Spinal cord (tissue), 10 donors: ENCODE results near the gene CEP126. TPM values are rescaled to one million over a fixed set of nuclear protein-coding genes. Genes with fewer than 3 reads are reported as not detected.

ENCODE experiments used
- DNase-seq, 6 donors: peaks; one replicate each; pipeline versions ENCODE4 v3.0.0 to v3.0.0-alpha.2; 2013 to 2015; ENCODE audit warnings: low spot score in 6 of 6, low read depth in 4 of 6
- H3K27ac ChIP-seq: one replicate; pipeline ENCODE4 v1.5.1; 2013; ENCODE audit warnings: low read depth, low read length, control low read depth
- H3K27me3 ChIP-seq: one replicate; pipeline ENCODE4 v1.6.1; 2013; ENCODE audit warnings: low read length; ENCODE audit not compliant: control insufficient read depth, insufficient read depth
- H3K36me3 ChIP-seq: one replicate; pipeline ENCODE4 v1.6.1; 2013; ENCODE audit warnings: low read length; ENCODE audit not compliant: control insufficient read depth, insufficient read depth
- H3K4me1 ChIP-seq: one replicate; pipeline ENCODE4 v1.6.1; 2013; ENCODE audit warnings: low read length; ENCODE audit not compliant: control insufficient read depth, insufficient read depth
- H3K4me3 ChIP-seq: one replicate; pipeline ENCODE4 v1.5.1; 2013; ENCODE audit warnings: low read depth, low read length, control low read depth
- H3K9me3 ChIP-seq: one replicate; pipeline ENCODE4 v1.6.1; 2013; ENCODE audit warnings: low read length; ENCODE audit not compliant: control insufficient read depth, insufficient read depth
- WGBS: methylation state at CpG from one replicate; pipeline ENCODE4 v1.1.5; 2013; ENCODE audit warnings: missing lambda C conversion rate; ENCODE audit not compliant: insufficient coverage; 5-methylcytosine and 5-hydroxymethylcytosine counted together
- long read RNA-seq, 4 donors: transcript quantifications; one replicate each; lab custom pipeline, GENCODE V29; 2026
- polyA plus RNA-seq, 2 donors: library from polyadenylated mRNA; unstranded; fragments of 120-200 nt; gene quantifications; one replicate each; pipeline ENCODE4 v1.2.1, GENCODE V29; 2013; ENCODE audit not compliant: insufficient read length in 2 of 2
- total RNA-seq, 2 donors: library from RNA; depleted of rRNA in 1 of 2; stranded (reverse); fragments of 120-200 nt in 1 of 2; fragments of >200 nt in 1 of 2; gene quantifications; one replicate each; pipeline versions ENCODE4 v1.2.3 to v1.2.4, GENCODE V29; 2013 to 2014
- donor health status: healthy.

Gene CEP126, protein sequence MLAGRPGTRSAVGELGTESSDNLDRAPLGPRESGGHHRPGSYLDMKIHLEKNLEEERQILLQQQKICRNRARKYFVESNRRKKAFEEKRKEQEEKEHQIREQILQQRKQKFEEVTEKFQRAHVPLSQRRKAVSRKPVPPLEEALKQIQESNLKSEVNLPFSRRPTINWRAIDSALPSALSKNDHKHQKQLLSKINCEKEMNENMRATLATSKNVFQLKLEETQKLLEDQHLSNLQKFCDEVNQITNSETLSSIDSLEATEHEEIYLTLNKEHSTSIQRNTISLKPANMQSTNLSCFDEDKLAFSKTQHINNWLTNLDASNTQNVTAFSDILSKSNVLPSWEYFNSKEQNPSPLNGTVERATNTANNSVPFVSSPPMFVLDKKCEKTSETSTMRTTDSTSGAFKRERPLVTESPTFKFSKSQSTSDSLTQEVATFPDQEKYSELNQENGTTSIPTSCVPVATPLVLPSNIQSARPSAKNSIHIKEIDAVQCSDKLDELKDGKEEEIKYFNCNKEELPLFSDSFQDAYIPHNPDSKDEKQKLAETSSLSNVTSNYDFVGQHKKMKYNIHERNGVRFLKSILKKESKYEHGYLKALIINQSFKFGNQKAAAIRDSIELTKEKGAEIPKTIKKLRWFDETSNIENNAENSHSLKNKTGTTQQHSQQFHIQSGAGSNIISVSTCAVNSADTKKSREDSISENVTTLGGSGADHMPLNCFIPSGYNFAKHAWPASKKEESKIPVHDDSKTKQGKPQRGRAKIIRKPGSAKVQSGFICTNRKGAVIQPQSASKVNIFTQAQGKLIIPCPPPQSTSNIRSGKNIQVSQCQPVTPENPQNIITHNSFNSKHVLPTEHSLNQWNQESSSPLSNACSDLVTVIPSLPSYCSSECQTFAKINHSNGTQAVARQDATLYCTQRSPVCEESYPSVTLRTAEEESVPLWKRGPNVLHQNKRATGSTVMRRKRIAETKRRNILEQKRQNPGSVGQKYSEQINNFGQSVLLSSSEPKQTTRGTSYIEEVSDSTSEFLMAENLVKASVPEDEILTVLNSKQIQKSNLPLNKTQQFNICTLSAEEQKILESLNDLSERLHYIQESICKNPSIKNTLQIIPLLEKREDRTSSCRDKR
- total RNA-seq (10 to 100 TPM; 10.1 to 17.5 TPM), polyA plus RNA-seq (10 to 100 TPM; 15.0 to 19.1 TPM)
- long read RNA-seq, donor 1, full-length matches to known transcripts = 1 of 1 reads
- long read RNA-seq, donor 1, partial matches to known transcripts = 0 of 1 reads
- long read RNA-seq, donor 1, other reads (novel, unspliced or antisense) = 0 of 1 reads
- long read RNA-seq, donor 2 = 0 reads
- long read RNA-seq, donor 3 = 0 reads
- long read RNA-seq, donor 4, full-length matches to known transcripts = 1 of 6 reads
- long read RNA-seq, donor 4, partial matches to known transcripts = 5 of 6 reads
- long read RNA-seq, donor 4, other reads (novel, unspliced or antisense) = 0 of 6 reads

DNA sequence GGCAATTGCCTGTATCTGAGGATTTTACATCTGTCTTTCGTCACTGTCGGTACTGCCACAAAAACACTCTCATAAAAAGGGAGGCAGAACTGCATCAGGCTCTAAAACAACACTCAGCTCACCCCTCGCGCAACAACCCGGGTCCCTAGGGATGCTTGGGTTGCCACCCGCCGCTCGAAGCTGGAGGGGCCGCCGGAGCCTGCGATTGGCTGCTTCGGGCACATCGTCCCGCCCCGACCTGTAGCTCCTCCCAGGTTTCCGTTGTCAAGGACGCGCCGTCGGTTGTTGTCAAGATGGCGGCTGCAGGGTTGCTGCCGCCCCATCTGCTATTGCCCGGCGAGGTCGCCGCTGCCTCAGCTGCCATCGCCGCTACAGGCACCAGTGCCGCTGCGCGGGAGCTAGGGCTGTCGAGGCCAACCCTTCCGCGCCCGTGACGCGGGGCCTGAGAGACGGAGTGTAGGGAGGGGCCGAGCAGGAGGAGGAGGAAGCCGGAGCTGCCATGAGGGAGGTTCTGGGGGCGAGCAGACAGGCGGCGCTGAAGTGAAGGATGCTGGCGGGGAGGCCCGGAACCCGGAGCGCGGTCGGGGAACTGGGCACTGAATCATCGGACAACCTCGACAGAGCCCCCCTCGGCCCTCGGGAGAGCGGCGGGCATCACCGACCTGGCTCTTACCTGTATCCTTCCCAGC lies at the start of gene CEP126:
CEP126 (plus strand) TSS at position 273 of the 689 bp plus-strand sequence; CDS start at position 548, 275 bp downstream.
- Histone ChIP-seq H3K4me1 (no peaks in the 10 kb centered on the region), H3K27me3 (no peaks in the 10 kb centered on the region), H3K4me3 (peak within 1 kb of the TSS; percentile 83), H3K27ac (peak within 1 kb of the TSS; percentile 96), H3K9me3 (no peaks in the 10 kb centered on the region), H3K36me3 (no peaks in the 10 kb centered on the region)
- under 1% methylated on average over 56 of the region's 56 CpGs for WGBS
- DNase-seq = peak; percentile 90 to 98 (median 94)

DNA sequence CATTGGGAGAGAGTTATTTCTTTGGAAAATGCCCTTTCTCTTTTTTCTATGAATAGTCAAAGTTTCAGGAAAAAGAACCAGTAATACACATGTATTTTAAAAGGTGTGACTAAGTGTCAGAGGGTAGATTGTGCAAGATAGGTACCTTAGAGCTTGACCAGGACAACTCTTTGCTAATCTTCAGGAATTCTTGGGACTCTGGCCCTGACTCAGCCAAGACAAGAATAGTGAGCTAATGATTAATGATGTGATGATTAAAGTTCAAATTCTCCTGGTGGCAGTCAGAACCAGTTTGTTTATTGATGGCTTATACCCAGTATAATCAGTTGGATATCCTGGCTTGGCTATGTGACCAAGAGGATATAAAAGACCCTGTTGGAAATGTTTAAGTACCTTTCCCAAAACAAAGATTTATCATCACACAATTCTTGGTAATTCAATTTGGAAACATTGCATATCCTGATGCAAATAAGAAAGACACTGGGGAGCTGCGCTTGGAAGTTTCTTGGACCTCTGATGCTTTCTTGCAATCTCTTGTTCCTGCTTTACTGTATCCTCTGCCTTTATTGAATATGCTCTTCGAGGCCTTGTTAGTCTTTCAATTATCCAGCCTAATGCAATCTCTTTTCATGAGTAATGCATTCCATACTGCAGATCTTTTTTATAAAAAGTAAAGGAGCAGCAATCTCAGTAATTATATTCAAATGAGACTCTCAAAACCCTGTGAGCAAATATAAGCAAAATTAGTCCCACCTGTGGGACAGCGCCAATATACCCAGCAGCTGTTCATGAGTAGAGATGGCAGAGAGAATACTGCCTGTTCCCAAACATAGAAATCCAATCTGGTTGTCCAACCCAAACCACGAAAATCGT lies 48.0 kb upstream of the CEP126 start:
- no peak for DNase-seq
- Histone ChIP-seq H3K9me3 (no peaks in the 10 kb centered on the region), H3K27me3 (no peaks in the 10 kb centered on the region), H3K4me1 (no peaks in the 10 kb centered on the region), H3K27ac (no peak overlapping the region), H3K36me3 (no peaks in the 10 kb centered on the region), H3K4me3 (no peak overlapping the region)
- 100% methylated on average over 1 of the region's 5 CpGs for WGBS

DNA sequence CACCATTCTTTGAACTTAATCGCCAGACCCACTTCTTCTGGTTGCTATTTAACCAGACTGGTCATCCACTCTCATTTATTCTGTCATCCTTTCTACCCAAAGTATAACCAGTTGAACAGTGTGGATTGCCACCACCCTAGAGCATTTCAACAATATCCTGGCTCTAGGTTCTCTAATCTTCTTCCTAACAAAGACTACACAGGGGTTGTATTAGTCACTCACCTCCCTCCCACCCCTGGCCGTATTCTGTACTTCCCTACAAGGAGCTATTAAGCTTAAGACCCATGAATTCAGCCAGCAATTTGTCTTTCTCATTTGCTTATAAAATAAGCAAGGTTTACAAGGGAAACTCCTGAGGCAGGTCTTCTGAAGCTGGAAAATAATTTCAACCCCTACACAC lies 46.9 kb upstream of the CEP126 start:
- no peaks in the 10 kb centered on the region for H3K4me1 ChIP-seq
- no peaks in the 10 kb centered on the region for H3K9me3 ChIP-seq
- H3K27me3 ChIP-seq = no peaks in the 10 kb centered on the region
- no peaks in the 10 kb centered on the region for H3K36me3 ChIP-seq
- no peak overlapping the region for H3K4me3 ChIP-seq
- WGBS = 100% methylated on average over 1 of the region's 2 CpGs
- no peak overlapping the region for H3K27ac ChIP-seq
- no peak for DNase-seq

DNA sequence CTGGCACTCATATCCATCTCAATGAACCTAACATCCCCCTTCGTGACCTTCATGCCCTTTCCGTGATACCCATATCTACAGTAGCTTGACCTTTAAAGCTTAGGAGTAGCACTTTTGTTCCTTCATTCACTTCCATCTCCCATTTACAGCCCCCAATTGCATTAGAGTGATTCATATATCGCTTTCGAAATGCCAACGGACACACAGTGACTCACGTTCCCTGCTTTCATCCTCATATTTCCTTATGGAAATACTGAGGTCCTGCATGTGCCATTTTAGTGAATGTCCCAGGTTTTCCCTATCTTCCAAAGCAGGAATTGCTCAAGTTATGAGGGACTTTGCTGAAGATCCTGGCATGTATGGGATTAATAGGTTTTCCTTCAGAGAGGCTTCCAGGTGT lies 44.3 kb upstream of the CEP126 start:
- no peaks in the 10 kb centered on the region for H3K9me3 ChIP-seq
- no peaks in the 10 kb centered on the region for H3K36me3 ChIP-seq
- no peak for DNase-seq
- no peak overlapping the region for H3K27ac ChIP-seq
- 98% methylated on average over 5 of the region's 6 CpGs for WGBS
- no peak overlapping the region for H3K4me3 ChIP-seq
- no peaks in the 10 kb centered on the region for H3K4me1 ChIP-seq
- no peaks in the 10 kb centered on the region for H3K27me3 ChIP-seq

DNA sequence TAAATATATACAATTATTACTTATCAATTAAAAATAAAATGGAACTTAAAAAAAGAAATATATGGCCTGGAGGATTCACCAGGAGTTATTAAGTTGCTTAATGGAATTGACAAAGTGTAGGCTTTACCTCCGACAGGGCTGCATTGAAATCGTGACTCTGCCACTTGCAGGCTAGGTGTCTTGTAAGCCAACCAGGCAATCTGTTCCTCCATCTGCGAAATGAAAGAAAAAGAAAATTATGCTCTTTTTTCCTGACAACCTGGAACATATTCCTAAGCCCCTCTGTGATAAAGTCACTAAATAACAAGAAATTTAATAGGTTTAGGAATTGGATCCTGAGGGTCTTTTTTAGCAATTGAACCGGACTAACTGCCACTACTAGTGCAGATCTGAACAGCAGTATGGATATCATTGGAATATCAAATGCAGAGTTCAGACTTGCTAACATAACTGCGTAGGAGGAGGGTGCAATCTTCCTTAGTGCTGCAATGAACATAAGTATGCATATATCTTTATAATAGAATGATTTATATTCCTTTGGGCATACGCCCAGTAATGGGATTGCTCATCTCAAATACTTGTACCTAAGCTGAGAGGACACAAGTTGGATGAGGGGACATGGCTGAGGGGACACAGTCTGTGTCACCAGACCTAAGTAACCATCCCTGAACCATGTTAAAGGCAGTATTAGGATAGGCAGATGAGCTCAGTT lies 42.5 kb upstream of the CEP126 start:
- WGBS = 87% methylated on average over 3 of the region's 6 CpGs
- Histone ChIP-seq H3K36me3 (no peaks in the 10 kb centered on the region), H3K27me3 (no peaks in the 10 kb centered on the region), H3K4me1 (no peaks in the 10 kb centered on the region), H3K27ac (no peak overlapping the region), H3K4me3 (no peak overlapping the region), H3K9me3 (no peaks in the 10 kb centered on the region)
- peak in 2 of 6 donors; percentile 35 to 75 for DNase-seq

DNA sequence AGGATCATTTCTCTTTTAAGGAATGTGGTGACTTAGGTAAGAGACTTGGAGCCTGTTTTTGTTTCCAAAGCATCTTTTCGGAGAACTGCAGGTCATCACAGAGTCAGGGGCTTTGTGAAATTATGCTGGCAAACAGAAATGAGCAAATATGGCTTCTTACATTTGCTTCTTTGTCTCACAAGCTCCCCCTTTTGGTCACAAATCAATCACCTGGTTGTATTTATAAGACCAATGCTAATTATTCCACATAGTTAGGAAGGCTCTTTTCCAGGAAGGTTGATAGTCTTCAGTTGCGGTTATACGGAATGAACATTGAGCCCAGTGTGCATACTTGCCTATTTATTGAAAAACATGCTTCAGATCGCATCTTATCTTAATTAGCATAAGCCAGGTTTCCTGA lies 34.6 kb upstream of the CEP126 start:
- Histone ChIP-seq H3K27ac (no peak overlapping the region), H3K36me3 (no peaks in the 10 kb centered on the region), H3K27me3 (no peaks in the 10 kb centered on the region), H3K9me3 (no peaks in the 10 kb centered on the region), H3K4me3 (no peak overlapping the region), H3K4me1 (no peaks in the 10 kb centered on the region)
- peak in 2 of 6 donors; percentile 5 to 8 for DNase-seq
- no CpG with 5 or more reads among the region's 4 CpGs for WGBS

DNA sequence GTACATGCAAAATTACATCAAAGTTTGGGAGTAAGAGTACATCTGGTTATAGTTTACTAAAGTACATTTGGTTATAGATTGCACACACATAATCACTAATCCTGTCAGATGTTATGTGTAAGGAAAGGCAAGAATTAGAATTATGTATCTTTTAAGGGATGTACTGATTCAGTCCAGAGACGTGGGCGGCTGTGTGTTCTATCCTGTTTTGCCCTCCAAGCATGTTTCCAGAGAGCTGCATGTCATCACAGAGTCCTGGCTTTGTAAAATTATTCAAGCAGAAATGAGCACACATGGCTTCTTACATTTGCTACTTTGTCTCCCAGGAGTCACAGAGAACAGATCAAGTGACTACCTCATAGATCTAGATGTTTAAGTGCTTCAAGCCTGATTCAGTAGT lies 33.2 kb upstream of the CEP126 start:
- Histone ChIP-seq H3K4me3 (no peak overlapping the region), H3K27ac (no peak overlapping the region), H3K4me1 (no peaks in the 10 kb centered on the region), H3K9me3 (no peaks in the 10 kb centered on the region), H3K36me3 (no peaks in the 10 kb centered on the region), H3K27me3 (no peaks in the 10 kb centered on the region)
- 87% methylated on average over 2 of the region's 2 CpGs for WGBS
- DNase-seq = no peak

DNA sequence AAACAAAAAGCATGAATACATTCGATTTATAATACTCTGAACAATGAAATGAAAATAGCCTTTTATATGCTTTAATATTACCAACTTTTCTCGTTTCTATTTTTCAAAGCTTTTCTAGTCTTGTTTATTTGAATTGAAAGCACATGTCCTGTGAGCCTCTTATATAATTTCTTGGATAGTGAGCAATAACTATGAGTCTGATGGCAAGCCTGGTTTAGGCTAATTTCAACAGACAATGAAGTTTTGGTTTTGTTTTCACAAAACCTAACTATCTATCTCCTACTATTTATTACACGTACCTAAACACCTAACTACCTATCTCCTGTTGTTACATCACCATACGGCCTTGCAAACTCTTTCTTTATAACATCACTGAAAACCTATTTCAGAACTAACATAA lies 29.2 kb upstream of the CEP126 start:
- no peak for DNase-seq
- whole genome bisulfite sequencing = 92% methylated on average over 2 of the region's 4 CpGs
- no peaks in the 10 kb centered on the region for H3K9me3 ChIP-seq
- no peaks in the 10 kb centered on the region for H3K36me3 ChIP-seq
- no peaks in the 10 kb centered on the region for H3K4me1 ChIP-seq
- no peak overlapping the region for H3K27ac ChIP-seq
- H3K27me3 ChIP-seq = no peaks in the 10 kb centered on the region
- H3K4me3 ChIP-seq = no peak overlapping the region
